HG02588 (cell line): ENCODE data around the gene NPTXR.
"Not testable (repeated sequence)": the region's sequence is repeated elsewhere in the genome, so short reads cannot be mapped to it uniquely, and the experiment has no call there.

Source experiments
- ATAC-seq: cut with Tn5 transposase; IDR thresholded peaks from one replicate; pipeline ENCODE4 v1.9.1; 2021; ENCODE audit warnings: mild to moderate bottlenecking, moderate library complexity; ENCODE audit not compliant: unreplicated experiment

NPTXR gene

GRCh38 chr22:38868886-38869381 is 25.1 kb upstream of the NPTXR start:
- ATAC-seq = no peak

- no peak for ATAC-seq
Observed at GRCh38 chr22:38868286-38868721, 24.5 kb upstream of the NPTXR start.

- no peak for ATAC-seq
Observed at GRCh38 chr22:38867471-38868285, 23.9 kb upstream of the NPTXR start.

GRCh38 chr22:38867124-38867455 is 23.3 kb upstream of the NPTXR start:
- ATAC-seq = no peak

- no peak for ATAC-seq
Observed at GRCh38 chr22:38866399-38867123, 22.7 kb upstream of the NPTXR start.

- ATAC-seq = no peak
Observed at GRCh38 chr22:38866024-38866398, 22.2 kb upstream of the NPTXR start.

- no peak for ATAC-seq
Observed at GRCh38 chr22:38865201-38866023, 21.6 kb upstream of the NPTXR start.

GRCh38 chr22:38864361-38865191 is 20.7 kb upstream of the NPTXR start:
- no peak for ATAC-seq

GRCh38 chr22:38863531-38864131 is 19.8 kb upstream of the NPTXR start:
- no peak for ATAC-seq

- no peak for ATAC-seq
Observed at GRCh38 chr22:38862375-38863329, 18.8 kb upstream of the NPTXR start.

GRCh38 chr22:38861927-38862326 is 18.1 kb upstream of the NPTXR start:
- ATAC-seq = no peak

- no peak for ATAC-seq
Observed at GRCh38 chr22:38861170-38861876, 17.5 kb upstream of the NPTXR start.

- no peak for ATAC-seq
Observed at GRCh38 chr22:38860283-38861169, 16.7 kb upstream of the NPTXR start.

- no peak for ATAC-seq
Observed at GRCh38 chr22:38859581-38860282, 15.9 kb upstream of the NPTXR start.

GRCh38 chr22:38858492-38858891 is 14.7 kb upstream of the NPTXR start:
- ATAC-seq = no peak

GRCh38 chr22:38854476-38854875 is 10.6 kb upstream of the NPTXR start:
- not testable (repeated sequence) for ATAC-seq

- not testable (repeated sequence) for ATAC-seq
Observed at GRCh38 chr22:38853883-38854282, 10.1 kb upstream of the NPTXR start.
